Trophoblast cell (in vitro differentiated cells and primary cell): Measurements from ENCODE around the gene GNL2.

Source experiments
- DNase-seq, 2 donors: peaks; one replicate each; pipeline ENCODE4 v3.0.0-alpha.2; 2016
- H2AFZ ChIP-seq: 2 replicates; pipeline ENCODE4 v1.6.1; 2013; ENCODE audit warnings: low read length, moderate library complexity, mild to moderate bottlenecking; ENCODE audit not compliant: insufficient read depth, poor library complexity
- H2AK5ac ChIP-seq: 2 replicates; pipeline ENCODE4 v1.6.1; 2013; ENCODE audit warnings: mild to moderate bottlenecking, low read length
- H2BK120ac ChIP-seq: 2 replicates; pipeline ENCODE4 v1.6.1; 2013; ENCODE audit warnings: low read length, mild to moderate bottlenecking, moderate library complexity; ENCODE audit not compliant: insufficient read depth, poor library complexity
- H2BK12ac ChIP-seq: 2 replicates; pipeline ENCODE4 v1.6.1; 2013; ENCODE audit warnings: mild to moderate bottlenecking, low read length, moderate library complexity
- H2BK5ac ChIP-seq: 2 replicates; pipeline ENCODE4 v1.6.1; 2013; ENCODE audit warnings: low read length, low read depth, moderate library complexity, mild to moderate bottlenecking; ENCODE audit not compliant: poor library complexity
- H3K14ac ChIP-seq: 2 replicates; pipeline ENCODE4 v1.6.1; 2013; ENCODE audit warnings: mild to moderate bottlenecking, low read length
- H3K18ac ChIP-seq: 2 replicates; pipeline ENCODE4 v1.6.1; 2013; ENCODE audit warnings: mild to moderate bottlenecking, low read length
- H3K23ac ChIP-seq: 2 replicates; pipeline ENCODE4 v1.6.1; 2013; ENCODE audit warnings: low read length
- H3K27ac ChIP-seq: 2 replicates; pipeline ENCODE4 v1.5.1; 2013; ENCODE audit warnings: low read depth, mild to moderate bottlenecking, inconsistent platforms, low read length, moderate library complexity
- H3K27me3 ChIP-seq: 2 replicates; pipeline ENCODE4 v1.6.1; 2013; ENCODE audit warnings: inconsistent platforms, mild to moderate bottlenecking, low read length, moderate library complexity; ENCODE audit not compliant: insufficient read depth
- H3K36me3 ChIP-seq, 2 experiments: 1 replicate in 1 of 2; 2 replicates in 1 of 2; pipeline ENCODE4 v1.6.1; 2013; ENCODE audit warnings: low read length in 2 of 2, mild to moderate bottlenecking in 2 of 2, moderate library complexity in 1 of 2; ENCODE audit not compliant: insufficient read depth in 2 of 2, control insufficient read depth in 1 of 2
- H3K4ac ChIP-seq: 2 replicates; pipeline ENCODE4 v1.6.1; 2013; ENCODE audit warnings: low read depth, mild to moderate bottlenecking, low read length, moderate library complexity
- H3K4me1 ChIP-seq, 2 experiments: 1 replicate in 1 of 2; 2 replicates in 1 of 2; pipeline ENCODE4 v1.6.1; 2013; ENCODE audit warnings: low read length in 2 of 2, mild to moderate bottlenecking in 2 of 2, moderate library complexity in 1 of 2; ENCODE audit not compliant: insufficient read depth in 2 of 2, control insufficient read depth in 1 of 2
- H3K4me2 ChIP-seq: 2 replicates; pipeline ENCODE4 v1.6.1; 2013; ENCODE audit warnings: inconsistent platforms, mild to moderate bottlenecking, low read length, moderate library complexity
- H3K4me3 ChIP-seq: 2 replicates; pipeline ENCODE4 v1.5.1; 2013; ENCODE audit warnings: mild to moderate bottlenecking, low read depth, low read length, inconsistent platforms
- H3K79me1 ChIP-seq: one replicate; pipeline ENCODE4 v1.6.1; 2013; ENCODE audit warnings: low read length
- H3K79me2 ChIP-seq: 2 replicates; pipeline ENCODE4 v1.6.1; 2013; ENCODE audit warnings: low read length, mild to moderate bottlenecking; ENCODE audit not compliant: control insufficient read depth, insufficient read depth, poor library complexity
- H3K9ac ChIP-seq: 2 replicates; pipeline ENCODE4 v1.6.1; 2013; ENCODE audit warnings: mild to moderate bottlenecking, low read length
- H3K9me3 ChIP-seq: 2 replicates; pipeline ENCODE4 v1.6.1; 2013; ENCODE audit warnings: low read depth, mild to moderate bottlenecking, control low read depth, inconsistent platforms, low read length; ENCODE audit not compliant: insufficient read depth
- H4K12ac ChIP-seq: 2 replicates; pipeline ENCODE4 v1.6.1; 2013; ENCODE audit warnings: low read depth, mild to moderate bottlenecking, low read length, moderate library complexity
- H4K8ac ChIP-seq: 2 replicates; pipeline ENCODE4 v1.6.1; 2013; ENCODE audit warnings: low read depth, mild to moderate bottlenecking, low read length, moderate library complexity
- H4K91ac ChIP-seq: one replicate; pipeline ENCODE4 v1.6.1; 2013; ENCODE audit warnings: low read depth, mild to moderate bottlenecking, low read length, moderate library complexity
- WGBS: extraction: QIAGEN DNeasy Blood & Tissue Kit; methylation state at CpG from one replicate; pipeline ENCODE4 v1.1.7; 2013; ENCODE audit warnings: missing lambda C conversion rate; ENCODE audit not compliant: insufficient read length, insufficient coverage; ENCODE audit errors: extremely low coverage; 5-methylcytosine and 5-hydroxymethylcytosine counted together

GNL2 gene

GRCh38 chr1:37601441-37601840, 5.7 kb upstream of the GNL2 start:
- H3K4ac ChIP-seq = no peak overlapping the region
- H3K36me3 ChIP-seq = no peaks in the 10 kb centered on the region
- DNase-seq = no peak
- no peaks in the 10 kb centered on the region for H3K79me2 ChIP-seq
- H2BK12ac ChIP-seq = no peak overlapping the region
- H3K14ac ChIP-seq = no peak overlapping the region
- H2BK5ac ChIP-seq = no peak overlapping the region
- no peaks in the 10 kb centered on the region for H3K27me3 ChIP-seq
- no peak overlapping the region for H3K18ac ChIP-seq
- H4K12ac ChIP-seq = no peak overlapping the region
- no peak overlapping the region for H3K27ac ChIP-seq
- no peak overlapping the region for H3K4me2 ChIP-seq
- no peak overlapping the region for H3K4me3 ChIP-seq
- no peak overlapping the region for H4K8ac ChIP-seq
- H2AK5ac ChIP-seq = no peak overlapping the region
- no peak overlapping the region for H3K23ac ChIP-seq
- H3K79me1 ChIP-seq = no peaks in the 10 kb centered on the region
- H3K4me1 ChIP-seq = peaks cover 0 to 1% of the 10 kb centered on the region in 2 experiments
- no peak overlapping the region for H3K9ac ChIP-seq
- no peak overlapping the region for H4K91ac ChIP-seq
- no peak overlapping the region for H2BK120ac ChIP-seq
- no peak overlapping the region for H2AFZ ChIP-seq
- no peaks in the 10 kb centered on the region for H3K9me3 ChIP-seq

- Histone ChIP-seq H3K79me1 (peaks cover 5% of the 10 kb centered on the region), H3K36me3 (no peaks in the 10 kb centered on the region), H3K27me3 (no peaks in the 10 kb centered on the region), H3K9me3 (no peaks in the 10 kb centered on the region), H3K4me2 (no peak overlapping the region), H4K8ac (no peak overlapping the region), H3K9ac (no peak overlapping the region), H3K79me2 (peaks cover 5% of the 10 kb centered on the region), H3K18ac (no peak overlapping the region), H3K4me3 (no peak overlapping the region), H3K27ac (no peak overlapping the region), H3K4me1 (no peaks in the 10 kb centered on the region), H2AK5ac (no peak overlapping the region), H3K4ac (no peak overlapping the region), H2BK5ac (no peak overlapping the region), H2AFZ (no peak overlapping the region), H3K14ac (no peak overlapping the region), H4K12ac (no peak overlapping the region), H3K23ac (no peak overlapping the region), H2BK120ac (no peak overlapping the region), H4K91ac (no peak overlapping the region), H2BK12ac (no peak overlapping the region)
- DNase-seq = no peak
- WGBS = no CpG with 5 or more reads among the region's 5 CpGs
These were observed 4.2 kb upstream of the GNL2 start for GRCh38 chr1:37599940-37600339.

GRCh38 chr1:37596182-37596667, 488 bp upstream of the GNL2 start:
- peaks cover 3 to 4% of the 10 kb centered on the region in 2 experiments for H3K4me1 ChIP-seq
- H3K36me3 ChIP-seq = peaks cover 3 to 14% of the 10 kb centered on the region in 2 experiments
- no peaks in the 10 kb centered on the region for H3K27me3 ChIP-seq
- H3K79me2 ChIP-seq = peaks cover 8% of the 10 kb centered on the region
- H3K9ac ChIP-seq = no peak overlapping the region
- no peak overlapping the region for H2BK12ac ChIP-seq
- H3K18ac ChIP-seq = no peak overlapping the region
- H3K4ac ChIP-seq = no peak overlapping the region
- H3K79me1 ChIP-seq = peaks cover 5% of the 10 kb centered on the region
- H2BK5ac ChIP-seq = no peak overlapping the region
- H3K14ac ChIP-seq = no peak overlapping the region
- H3K9me3 ChIP-seq = no peaks in the 10 kb centered on the region
- no peak overlapping the region for H3K27ac ChIP-seq
- DNase-seq = peak; percentile 5 to 68
- no peak overlapping the region for H3K23ac ChIP-seq
- H4K12ac ChIP-seq = no peak overlapping the region
- peak overlapping the region; percentile 18 for H3K4me3 ChIP-seq
- H2BK120ac ChIP-seq = no peak overlapping the region
- peak overlapping the region; percentile 96 for H3K4me2 ChIP-seq
- no CpG with 5 or more reads among the region's 3 CpGs for WGBS
- no peak overlapping the region for H2AK5ac ChIP-seq
- H4K8ac ChIP-seq = no peak overlapping the region
- no peak overlapping the region for H4K91ac ChIP-seq
- peak overlapping the region; percentile 52 for H2AFZ ChIP-seq

DNA sequence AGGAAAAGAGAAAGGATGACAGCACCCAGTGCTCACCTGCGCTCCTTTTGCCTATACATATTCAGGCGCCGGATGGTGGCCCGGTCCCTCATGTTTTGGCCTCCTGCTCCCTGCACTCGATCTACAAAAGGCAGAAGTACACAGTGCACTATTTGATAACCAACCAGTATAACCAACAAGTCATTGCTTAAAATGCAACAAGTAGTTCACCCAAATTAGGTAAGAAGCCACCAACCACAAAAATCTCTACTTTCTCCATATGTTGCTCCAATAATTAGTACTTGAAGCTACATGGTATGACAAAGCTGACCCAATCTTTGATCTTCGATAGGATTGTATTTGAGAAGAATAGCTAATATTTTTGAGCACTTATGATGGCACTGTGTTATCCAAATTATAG, 2.0 kb downstream of the GNL2 start:
- Histone ChIP-seq H3K27ac (no peak overlapping the region), H3K4me3 (no peak overlapping the region), H3K4me1 (peaks cover 3 to 4% of the 10 kb centered on the region in 2 experiments), H3K23ac (no peak overlapping the region), H3K4ac (no peak overlapping the region), H2AFZ (no peak overlapping the region), H2AK5ac (no peak overlapping the region), H3K79me2 (peaks cover 8% of the 10 kb centered on the region), H2BK5ac (no peak overlapping the region), H3K79me1 (peaks cover 5% of the 10 kb centered on the region), H3K9ac (no peak overlapping the region), H4K91ac (no peak overlapping the region), H2BK12ac (no peak overlapping the region), H4K12ac (no peak overlapping the region), H2BK120ac (no peak overlapping the region), H3K36me3 (peaks cover 11 to 31% of the 10 kb centered on the region in 2 experiments), H4K8ac (no peak overlapping the region), H3K9me3 (no peaks in the 10 kb centered on the region), H3K18ac (no peak overlapping the region), H3K4me2 (no peak overlapping the region), H3K14ac (no peak overlapping the region), H3K27me3 (no peaks in the 10 kb centered on the region)
- DNase-seq = no peak
- WGBS = no CpG with 5 or more reads among the region's 6 CpGs
